Neural crest cell (in vitro differentiated cells): ENCODE results near the gene C1orf21. TPM values are rescaled to one million over a fixed set of nuclear protein-coding genes. Genes with fewer than 3 reads are reported as not detected.

ENCODE experiments used
- DNase-seq: peaks from one replicate; pipeline ENCODE4 v3.0.0; 2021; ENCODE audit warnings: low read depth, mixed read lengths, low spot score
- H3K27ac Mint-ChIP-seq: one replicate; pipeline ENCODE4 v1.8.0; 2021; ENCODE audit warnings: mild to moderate bottlenecking, mixed read lengths; ENCODE audit not compliant: unreplicated experiment
- H3K27me3 Mint-ChIP-seq: 2 replicates; pipeline ENCODE4 v1.8.0; 2021; ENCODE audit warnings: low read depth, mild to moderate bottlenecking, mixed read lengths
- H3K36me3 Mint-ChIP-seq: 2 replicates; pipeline ENCODE4 v1.8.0; 2021; ENCODE audit warnings: low read depth, mild to moderate bottlenecking, mixed read lengths
- H3K4me1 Mint-ChIP-seq: 2 replicates; pipeline ENCODE4 v1.8.0; 2021; ENCODE audit warnings: mixed read lengths
- H3K4me3 Mint-ChIP-seq: one replicate; pipeline ENCODE4 v1.8.0; 2021; ENCODE audit warnings: mild to moderate bottlenecking, mixed read lengths
- H3K9me3 Mint-ChIP-seq: 2 replicates; pipeline ENCODE4 v1.8.0; 2021; ENCODE audit warnings: mixed read lengths
- total RNA-seq: library from RNA; stranded (reverse); gene quantifications from 2 replicates; pipeline ENCODE4 v1.2.1, GENCODE V29; 2021
- TF ChIP-seq, protein P1 (sequence below): fragments of 200-600 bp; sonication (generic); conservative IDR thresholded peaks from 2 replicates; pipeline ENCODE4 v1.5.0; 2021; ENCODE audit warnings: antibody characterized with exemption, mild to moderate bottlenecking

The C1orf21 gene
- total RNA-seq, 1 donor from 2014 or later = 29.8 TPM

DNA sequence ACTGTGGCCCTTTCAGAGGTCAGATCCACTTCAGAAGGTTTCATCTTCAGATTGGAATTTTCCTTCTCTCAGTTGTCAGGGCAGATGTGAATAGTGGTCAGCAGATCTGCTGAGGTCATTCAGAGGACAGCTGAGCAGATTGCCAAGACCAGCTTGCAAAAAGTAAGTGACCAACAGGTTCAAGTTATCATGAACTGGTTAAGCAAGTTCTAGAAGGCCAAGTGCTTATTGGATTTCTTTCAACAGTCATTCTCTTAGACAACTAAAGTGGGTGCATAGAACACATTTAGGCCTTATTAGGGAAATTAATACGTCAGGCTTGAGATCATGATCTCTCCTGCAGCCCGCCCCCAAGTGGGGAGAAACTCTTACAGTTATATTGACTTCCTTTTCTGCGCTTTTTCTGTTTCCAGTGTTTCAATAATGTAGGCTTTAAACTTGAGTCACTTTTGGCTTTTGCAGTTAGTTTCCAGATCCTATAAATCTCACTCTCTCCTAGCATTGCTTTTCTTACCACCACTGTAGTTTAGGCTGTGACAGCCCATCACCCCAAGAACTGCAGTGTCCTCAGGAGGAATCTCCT lies 96.4 kb downstream of the C1orf21 start:
- Mint-ChIP-seq H3K4me3 (no peak overlapping the region), H3K9me3 (no peaks in the 10 kb centered on the region), H3K36me3 (peaks cover 10% of the 10 kb centered on the region), H3K4me1 (peaks cover 13% of the 10 kb centered on the region), H3K27ac (no peak overlapping the region), H3K27me3 (no peaks in the 10 kb centered on the region)
- DNase-seq = no peak
- TF ChIP-seq, protein P1, sequence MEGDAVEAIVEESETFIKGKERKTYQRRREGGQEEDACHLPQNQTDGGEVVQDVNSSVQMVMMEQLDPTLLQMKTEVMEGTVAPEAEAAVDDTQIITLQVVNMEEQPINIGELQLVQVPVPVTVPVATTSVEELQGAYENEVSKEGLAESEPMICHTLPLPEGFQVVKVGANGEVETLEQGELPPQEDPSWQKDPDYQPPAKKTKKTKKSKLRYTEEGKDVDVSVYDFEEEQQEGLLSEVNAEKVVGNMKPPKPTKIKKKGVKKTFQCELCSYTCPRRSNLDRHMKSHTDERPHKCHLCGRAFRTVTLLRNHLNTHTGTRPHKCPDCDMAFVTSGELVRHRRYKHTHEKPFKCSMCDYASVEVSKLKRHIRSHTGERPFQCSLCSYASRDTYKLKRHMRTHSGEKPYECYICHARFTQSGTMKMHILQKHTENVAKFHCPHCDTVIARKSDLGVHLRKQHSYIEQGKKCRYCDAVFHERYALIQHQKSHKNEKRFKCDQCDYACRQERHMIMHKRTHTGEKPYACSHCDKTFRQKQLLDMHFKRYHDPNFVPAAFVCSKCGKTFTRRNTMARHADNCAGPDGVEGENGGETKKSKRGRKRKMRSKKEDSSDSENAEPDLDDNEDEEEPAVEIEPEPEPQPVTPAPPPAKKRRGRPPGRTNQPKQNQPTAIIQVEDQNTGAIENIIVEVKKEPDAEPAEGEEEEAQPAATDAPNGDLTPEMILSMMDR = no peak

DNA sequence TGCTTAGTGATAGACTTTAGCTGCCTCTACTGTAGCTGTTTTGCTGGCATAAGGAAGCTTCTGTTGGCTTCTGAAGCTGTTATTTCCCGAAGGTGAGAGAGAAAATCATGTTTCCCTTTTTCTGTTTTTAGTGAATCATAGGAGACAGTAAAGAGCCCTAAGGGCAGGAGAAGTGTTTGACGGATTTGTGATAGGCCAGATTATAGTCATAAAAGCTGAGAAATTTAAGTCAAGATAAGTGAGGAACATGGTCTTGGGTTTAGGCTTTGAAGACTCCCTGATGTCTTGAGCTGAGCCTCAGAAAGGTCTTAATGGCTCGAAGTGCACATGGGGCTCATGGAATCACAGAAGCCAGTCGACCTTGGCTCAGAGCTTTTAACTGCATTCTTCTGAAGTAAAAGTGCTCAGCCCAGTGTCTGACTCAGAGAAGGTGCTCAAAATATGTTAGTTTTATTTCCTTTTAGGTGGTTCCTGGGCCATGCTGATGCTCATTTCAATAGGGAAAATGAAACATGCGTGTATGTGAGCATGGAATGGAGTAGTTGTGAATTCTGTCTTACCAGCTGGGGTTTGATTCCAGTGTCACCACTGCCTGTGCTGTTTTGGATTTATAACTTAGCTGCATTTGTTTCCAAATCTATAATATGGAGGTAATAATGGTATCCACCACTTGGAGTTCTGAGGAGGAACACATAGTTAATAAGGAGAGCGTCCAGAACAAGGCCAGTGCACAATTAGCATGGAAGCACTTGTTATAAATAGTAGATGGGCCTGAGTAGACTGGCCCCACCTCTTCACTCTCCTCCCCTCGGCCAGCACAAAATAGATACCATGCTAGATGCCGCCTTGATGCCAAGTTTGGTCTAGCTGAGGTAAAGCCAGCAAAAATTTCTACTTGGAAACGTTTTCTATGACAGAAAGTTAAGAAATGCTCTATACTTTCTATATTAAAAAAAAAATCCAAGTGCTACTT lies 99.2 kb downstream of the C1orf21 start:
- no peak overlapping the region for H3K27ac Mint-ChIP-seq
- TF ChIP-seq, protein P1 = no peak
- H3K36me3 Mint-ChIP-seq = peaks cover 2% of the 10 kb centered on the region
- H3K27me3 Mint-ChIP-seq = no peaks in the 10 kb centered on the region
- no peaks in the 10 kb centered on the region for H3K9me3 Mint-ChIP-seq
- peaks cover 7% of the 10 kb centered on the region for H3K4me1 Mint-ChIP-seq
- no peak for DNase-seq
- H3K4me3 Mint-ChIP-seq = no peak overlapping the region

DNA sequence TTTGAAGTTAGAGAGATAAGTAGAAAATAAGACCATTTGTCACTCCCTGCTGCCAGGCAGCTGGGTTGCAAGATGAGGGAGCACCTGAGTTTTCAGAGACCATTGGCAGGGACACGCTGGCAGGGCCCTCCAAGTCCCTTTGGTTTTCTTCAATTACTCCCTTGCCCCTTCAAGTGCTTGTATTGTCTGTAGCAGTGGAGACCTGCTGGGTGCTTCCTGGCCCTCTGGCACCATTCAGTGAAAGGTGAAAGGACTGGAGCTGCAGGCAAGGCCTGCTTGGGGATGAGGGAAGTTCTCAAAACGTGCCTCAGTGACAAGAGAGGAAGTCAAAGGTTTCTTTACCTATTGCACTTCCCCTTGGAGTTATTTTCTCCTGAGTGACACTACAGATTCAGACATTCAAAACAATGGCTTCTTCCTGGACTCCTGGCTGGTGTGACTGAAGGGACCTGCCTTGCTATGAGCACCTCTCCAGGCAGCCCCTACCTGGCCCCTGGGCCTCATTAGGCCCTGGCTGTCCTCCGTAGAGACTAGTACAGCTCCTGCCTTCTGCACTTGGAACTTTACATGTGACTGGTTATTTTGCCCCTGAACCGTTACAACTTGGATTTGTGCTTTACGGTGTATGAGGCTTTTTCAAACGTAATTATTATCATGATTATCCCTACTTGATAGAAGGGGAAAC lies 100.1 kb downstream of the C1orf21 start:
- Mint-ChIP-seq H3K4me3 (no peak overlapping the region), H3K27me3 (no peaks in the 10 kb centered on the region), H3K4me1 (peaks cover 11% of the 10 kb centered on the region), H3K36me3 (no peaks in the 10 kb centered on the region), H3K9me3 (no peaks in the 10 kb centered on the region), H3K27ac (no peak overlapping the region)
- DNase-seq = no peak
- TF ChIP-seq, protein P1 = no peak

DNA sequence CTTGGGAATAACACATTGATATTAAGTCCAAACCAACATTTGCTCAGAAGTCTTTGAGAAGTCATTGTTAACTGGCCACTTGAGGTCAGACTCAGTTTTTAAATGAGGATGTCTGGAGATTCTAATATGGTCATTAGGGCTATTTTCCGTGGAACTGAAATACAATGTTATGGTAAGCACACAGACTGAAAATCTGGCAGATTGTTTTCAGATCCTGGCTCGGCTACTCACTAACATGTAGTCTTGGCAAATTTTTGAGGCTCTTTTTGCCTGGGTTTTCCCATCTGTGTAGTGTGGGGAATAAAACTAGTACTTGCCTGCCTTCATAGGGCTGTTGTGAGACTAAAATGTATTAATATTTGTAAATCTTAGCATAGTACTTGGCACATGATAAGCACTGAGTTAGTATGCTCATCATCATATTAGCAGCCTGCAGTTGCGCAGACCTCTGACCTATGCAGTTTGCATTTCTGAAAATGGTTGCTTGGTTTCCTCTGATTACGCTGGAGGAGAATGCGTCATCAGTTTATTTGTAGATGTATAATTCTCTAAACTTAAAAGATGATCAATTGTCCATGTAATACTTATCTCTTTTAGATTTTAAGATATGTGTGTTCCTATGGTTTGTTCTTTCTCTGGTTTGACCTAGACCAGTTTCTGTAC lies 100.8 kb downstream of the C1orf21 start:
- TF ChIP-seq, protein P1 = no peak
- no peak overlapping the region for H3K4me3 Mint-ChIP-seq
- no peaks in the 10 kb centered on the region for H3K36me3 Mint-ChIP-seq
- no peaks in the 10 kb centered on the region for H3K27me3 Mint-ChIP-seq
- H3K4me1 Mint-ChIP-seq = peaks cover 15% of the 10 kb centered on the region
- DNase-seq = no peak
- no peak overlapping the region for H3K27ac Mint-ChIP-seq
- H3K9me3 Mint-ChIP-seq = no peaks in the 10 kb centered on the region

DNA sequence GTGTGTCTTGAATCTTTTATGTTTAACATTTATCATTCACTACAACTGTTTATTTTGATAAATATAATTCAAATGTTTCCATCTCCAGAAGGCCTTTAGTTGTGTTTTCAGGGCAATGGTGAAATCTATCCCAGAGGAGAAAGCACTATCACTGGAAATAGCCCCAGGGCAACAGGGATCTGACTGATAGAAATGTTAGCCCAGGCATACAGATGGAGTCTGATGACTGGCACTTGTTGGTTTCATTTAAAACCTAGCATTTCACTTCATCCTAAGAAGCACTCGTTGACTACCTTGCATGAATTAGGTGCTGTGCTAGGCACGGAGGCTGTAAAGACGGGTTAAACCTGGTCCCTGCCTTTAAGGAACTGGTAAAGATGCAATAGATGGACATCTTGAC lies 103.1 kb downstream of the C1orf21 start:
- TF ChIP-seq, protein P1 = no peak
- Mint-ChIP-seq H3K4me1 (peaks cover 27% of the 10 kb centered on the region), H3K27me3 (no peaks in the 10 kb centered on the region), H3K27ac (peak overlapping the region; percentile 17), H3K4me3 (no peak overlapping the region), H3K9me3 (no peaks in the 10 kb centered on the region), H3K36me3 (no peaks in the 10 kb centered on the region)
- DNase-seq = no peak
